ENCODE measurements around the gene TKT. TPM values are rescaled to one million over a fixed set of nuclear protein-coding genes. Genes with fewer than 3 reads are reported as not detected.
A peak's percentile ranks its signal among the peaks of the same experiment; 100 is the strongest.

TKT gene
- total RNA-seq, 1 experiment from 2014 or later = 339 TPM

DNA sequence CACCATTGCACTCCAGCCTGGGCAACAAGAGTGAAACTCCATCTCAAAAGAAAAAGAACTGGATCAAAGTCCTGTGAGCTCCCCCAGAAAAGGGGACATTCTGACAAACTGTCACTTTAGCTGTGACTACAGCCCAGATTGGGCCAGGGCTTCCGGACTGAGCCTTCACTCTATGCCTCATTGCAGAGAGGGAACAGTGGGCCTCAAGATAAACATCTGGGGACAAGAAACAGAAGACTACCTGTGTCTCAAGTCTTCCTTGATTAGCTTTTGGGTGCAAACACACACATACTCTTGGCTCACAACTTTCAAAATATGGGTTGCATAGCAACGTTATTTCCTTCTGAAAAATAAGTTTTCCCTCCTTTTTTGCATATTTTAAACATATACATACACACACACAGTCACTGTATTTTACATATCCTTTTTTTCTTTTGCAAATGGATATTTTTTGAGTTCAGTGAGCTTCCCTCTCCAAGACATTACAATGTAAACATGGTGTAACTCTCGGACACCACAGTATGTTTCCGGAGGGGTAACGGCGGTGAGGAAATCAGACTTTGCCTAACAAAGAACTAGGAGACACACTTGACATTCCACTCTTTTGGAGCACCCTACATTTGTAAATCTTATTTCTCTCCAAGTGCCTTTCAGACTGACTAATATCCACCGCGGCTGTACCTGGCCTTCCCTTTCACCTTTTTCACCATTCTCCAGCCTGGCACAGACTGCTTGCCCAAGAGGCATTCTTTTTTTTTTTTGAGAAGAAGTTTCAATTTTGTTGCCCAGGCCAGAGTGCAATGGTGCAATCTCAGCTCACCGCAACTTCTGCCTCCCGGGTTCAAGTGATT lies 3.5 kb downstream of the TKT start:
- intact Hi-C loops (cut with micrococcal nuclease; ENCODE audit: unreplicated experiment) = no loop called here
- no peaks in the 10 kb centered on the region for H3K27me3 ChIP-seq (replicated peaks; ENCODE audit: control insufficient read depth, insufficient read depth, low read length)
- no peaks in the 10 kb centered on the region for H3K36me3 ChIP-seq (ENCODE audit: control insufficient read depth, insufficient read depth, low read length)
- H3K36me3 Mint-ChIP-seq (ENCODE audit: insufficient read depth, unreplicated experiment) = peaks cover 52% of the 10 kb centered on the region
- POLR2A ChIA-PET = no interaction called here
- peaks cover 24% of the 10 kb centered on the region for H3K4me1 ChIP-seq
- H3K9me3 ChIP-seq = no peaks in the 10 kb centered on the region
- no peak overlapping the region for H3K4me3 Mint-ChIP-seq (ENCODE audit: unreplicated experiment)
- CTCF ChIA-PET = no interaction called here
- peaks cover 13% of the 10 kb centered on the region for H3K4me1 Mint-ChIP-seq (ENCODE audit: low read depth, unreplicated experiment)
- DNase-seq = no peak
- H3K9me3 Mint-ChIP-seq (ENCODE audit: unreplicated experiment) = no peaks in the 10 kb centered on the region
- no peak overlapping the region for H3K27ac Mint-ChIP-seq (ENCODE audit: unreplicated experiment)
- no peak overlapping the region for H3K4me3 ChIP-seq (ENCODE audit: low read depth, low read length)
- no peaks in the 10 kb centered on the region for H3K27me3 Mint-ChIP-seq (ENCODE audit: insufficient read depth, unreplicated experiment)
- TF ChIP-seq, protein P1, sequence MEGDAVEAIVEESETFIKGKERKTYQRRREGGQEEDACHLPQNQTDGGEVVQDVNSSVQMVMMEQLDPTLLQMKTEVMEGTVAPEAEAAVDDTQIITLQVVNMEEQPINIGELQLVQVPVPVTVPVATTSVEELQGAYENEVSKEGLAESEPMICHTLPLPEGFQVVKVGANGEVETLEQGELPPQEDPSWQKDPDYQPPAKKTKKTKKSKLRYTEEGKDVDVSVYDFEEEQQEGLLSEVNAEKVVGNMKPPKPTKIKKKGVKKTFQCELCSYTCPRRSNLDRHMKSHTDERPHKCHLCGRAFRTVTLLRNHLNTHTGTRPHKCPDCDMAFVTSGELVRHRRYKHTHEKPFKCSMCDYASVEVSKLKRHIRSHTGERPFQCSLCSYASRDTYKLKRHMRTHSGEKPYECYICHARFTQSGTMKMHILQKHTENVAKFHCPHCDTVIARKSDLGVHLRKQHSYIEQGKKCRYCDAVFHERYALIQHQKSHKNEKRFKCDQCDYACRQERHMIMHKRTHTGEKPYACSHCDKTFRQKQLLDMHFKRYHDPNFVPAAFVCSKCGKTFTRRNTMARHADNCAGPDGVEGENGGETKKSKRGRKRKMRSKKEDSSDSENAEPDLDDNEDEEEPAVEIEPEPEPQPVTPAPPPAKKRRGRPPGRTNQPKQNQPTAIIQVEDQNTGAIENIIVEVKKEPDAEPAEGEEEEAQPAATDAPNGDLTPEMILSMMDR (IDR thresholded peaks at IDR 0.05; ENCODE audit: insufficient read depth in 1 of 2, low read depth in 1 of 2, low read length in 1 of 2, severe bottlenecking in 1 of 2, unreplicated experiment in 1 of 2) = no peak
- BruUV-seq (replicated peaks) = TSS peak; percentile 15

DNA sequence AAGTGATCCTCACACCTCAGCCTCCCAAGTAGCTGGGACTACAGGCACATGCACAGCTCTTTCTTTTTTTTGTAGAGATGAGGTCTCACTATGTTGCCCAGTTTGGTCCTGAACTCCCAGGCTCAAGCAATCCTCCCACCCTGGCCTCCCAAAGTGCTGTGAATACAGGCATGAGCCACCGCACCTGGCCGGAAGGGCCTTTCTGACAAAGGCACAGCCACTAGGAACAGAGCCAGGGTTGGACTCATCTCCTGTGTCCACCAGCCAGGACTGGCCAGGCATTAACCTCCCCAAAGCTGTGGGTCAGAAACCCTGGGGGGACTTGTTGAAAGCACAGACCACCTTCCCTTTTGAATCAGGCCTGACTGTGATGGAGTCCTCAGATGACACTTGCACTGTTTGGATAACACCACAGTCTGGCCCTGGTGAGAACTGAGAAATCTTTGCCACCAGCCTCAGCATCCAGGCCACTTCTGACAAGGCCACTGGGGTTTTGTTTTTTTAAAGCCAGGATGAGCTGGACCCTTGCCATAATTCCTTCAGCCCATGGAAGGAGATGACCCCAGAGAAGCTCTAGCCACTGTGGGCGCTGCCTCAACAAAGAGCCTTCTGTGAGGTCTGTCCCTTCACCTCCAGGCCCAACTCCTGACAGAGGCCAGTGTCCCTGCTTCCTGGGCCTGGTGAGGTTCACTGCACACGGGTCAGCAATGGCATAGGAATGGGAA lies 4.8 kb downstream of the TKT start:
- ChIA-PET CTCF (no interaction called here), POLR2A (no interaction called here)
- no peak overlapping the region for H3K27ac Mint-ChIP-seq (ENCODE audit: unreplicated experiment)
- Histone ChIP-seq H3K36me3 (ENCODE audit: control insufficient read depth, insufficient read depth, low read length) (no peaks in the 10 kb centered on the region), H3K4me3 (ENCODE audit: low read depth, low read length) (no peak overlapping the region), H3K4me1 (peaks cover 18% of the 10 kb centered on the region), H3K27me3 (replicated peaks; ENCODE audit: control insufficient read depth, insufficient read depth, low read length) (no peaks in the 10 kb centered on the region), H3K9me3 (no peaks in the 10 kb centered on the region)
- no peaks in the 10 kb centered on the region for H3K27me3 Mint-ChIP-seq (ENCODE audit: insufficient read depth, unreplicated experiment)
- H3K36me3 Mint-ChIP-seq (ENCODE audit: insufficient read depth, unreplicated experiment) = peaks cover 53% of the 10 kb centered on the region
- H3K4me3 Mint-ChIP-seq (ENCODE audit: unreplicated experiment) = no peak overlapping the region
- DNase-seq = no peak
- H3K4me1 Mint-ChIP-seq (ENCODE audit: low read depth, unreplicated experiment) = peaks cover 13% of the 10 kb centered on the region
- TF ChIP-seq, protein P1 (IDR thresholded peaks at IDR 0.05; ENCODE audit: insufficient read depth in 1 of 2, low read depth in 1 of 2, low read length in 1 of 2, severe bottlenecking in 1 of 2, unreplicated experiment in 1 of 2) = no peak
- no TSS peak for BruUV-seq (replicated peaks)
- intact Hi-C loops (cut with micrococcal nuclease; ENCODE audit: unreplicated experiment) = loop anchor here (2.0 kb wide), 1 partner anchor 30 kb away; no protein-coding TSS in a partner anchor
- no peaks in the 10 kb centered on the region for H3K9me3 Mint-ChIP-seq (ENCODE audit: unreplicated experiment)

DNA sequence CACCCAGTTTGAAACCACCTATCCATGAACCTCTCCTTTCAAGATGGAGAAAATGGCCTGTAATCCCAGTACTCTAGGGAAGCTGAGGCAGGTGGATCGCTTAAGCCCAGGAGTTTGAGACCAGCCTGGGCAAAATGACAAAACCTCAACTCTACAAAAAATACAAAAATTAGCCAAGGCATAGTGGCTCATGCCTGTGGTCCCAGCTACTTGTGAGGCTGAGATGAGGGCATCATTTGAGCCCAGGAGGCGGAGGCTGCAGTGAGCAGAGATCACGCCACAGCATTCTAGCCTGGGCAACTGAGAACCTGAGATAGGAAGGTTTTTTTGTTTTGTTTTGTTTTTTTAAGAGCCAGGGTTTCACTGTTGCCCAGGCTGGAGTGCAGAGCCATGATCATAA lies 5.4 kb downstream of the TKT start:
- Mint-ChIP-seq H3K36me3 (ENCODE audit: insufficient read depth, unreplicated experiment) (peaks cover 50% of the 10 kb centered on the region), H3K27me3 (ENCODE audit: insufficient read depth, unreplicated experiment) (no peaks in the 10 kb centered on the region), H3K4me1 (ENCODE audit: low read depth, unreplicated experiment) (peaks cover 13% of the 10 kb centered on the region), H3K9me3 (ENCODE audit: unreplicated experiment) (no peaks in the 10 kb centered on the region), H3K27ac (ENCODE audit: unreplicated experiment) (no peak overlapping the region), H3K4me3 (ENCODE audit: unreplicated experiment) (no peak overlapping the region)
- Histone ChIP-seq H3K4me1 (peaks cover 18% of the 10 kb centered on the region), H3K36me3 (ENCODE audit: control insufficient read depth, insufficient read depth, low read length) (no peaks in the 10 kb centered on the region), H3K4me3 (ENCODE audit: low read depth, low read length) (no peak overlapping the region), H3K27me3 (replicated peaks; ENCODE audit: control insufficient read depth, insufficient read depth, low read length) (no peaks in the 10 kb centered on the region), H3K9me3 (no peaks in the 10 kb centered on the region)
- no peak for DNase-seq
- no TSS peak for BruUV-seq (replicated peaks)
- ChIA-PET CTCF (no interaction called here), POLR2A (no interaction called here)
- TF ChIP-seq, protein P1 (IDR thresholded peaks at IDR 0.05; ENCODE audit: insufficient read depth in 1 of 2, low read depth in 1 of 2, low read length in 1 of 2, severe bottlenecking in 1 of 2, unreplicated experiment in 1 of 2) = no peak
- intact Hi-C loops (cut with micrococcal nuclease; ENCODE audit: unreplicated experiment) = loop anchor here (2.0 kb wide), 1 partner anchor 30 kb away; no protein-coding TSS in a partner anchor

All from Caco-2 (cell line).